K562 (cell line): ENCODE measurements around the gene ADAMTS20. TPM values are rescaled to one million over a fixed set of nuclear protein-coding genes. Genes with fewer than 3 reads are reported as not detected.

Experiments used
- ATAC-seq: fragments of 200-7000 bp; cut with Tn5 transposase; 3 replicates; pipeline ENCODE4 v1.9.1; 2020; ENCODE audit warnings: moderate library complexity
- BruUV-seq: library from RNA; stranded (reverse); fragments of 400-500 nt; replicated peaks from 2 replicates; lab custom pipeline; 2021; lab: Mats Ljungman, UMichigan
- CTCF ChIA-PET: fragments of 300-600 bp; formaldehyde crosslinking; extraction: SDS; loops from one replicate; lab custom pipeline; 2021; ENCODE audit warnings: low intra/inter-chr PET ratio; lab: Yijun Ruan, JAX
- POLR2A ChIA-PET: fragments of 300-600, 350-650 bp; sonication (Branson Sonifier 250); formaldehyde crosslinking; extraction: SDS; loops from one replicate; lab custom pipeline; 2021; ENCODE audit warnings: antibody characterized with exemption, inconsistent platforms; lab: Yijun Ruan, JAX
- DNase-seq, 4 experiments: peaks; one replicate each; pipeline versions ENCODE4 v3.0.0 to v3.0.0-alpha.2; 2011 to 2018; ENCODE audit warnings: low spot score in 3 of 4, mixed read lengths in 3 of 4; ENCODE audit errors: extremely low read depth in 1 of 4
- FAIRE-seq: peaks from 2 replicates; lab custom pipeline; 2011; peaks lifted over from hg19 to GRCh38; lab: Jason Lieb, UNC
- H2AFZ ChIP-seq: 2 replicates; pipeline ENCODE4 v1.6.0; 2011; ENCODE audit warnings: low read depth, low read length, control low read depth, inconsistent platforms
- H3K27ac ChIP-seq: fragments of 200-600 bp; 3 replicates; pipeline ENCODE4 v1.8.0; 2011; ENCODE audit warnings: low read depth, mild to moderate bottlenecking, control low read depth, inconsistent platforms, low read length, moderate library complexity, mixed read lengths; ENCODE audit errors: extremely low read depth
- H3K27me3 ChIP-seq, 2 experiments: fragments of 300-600 bp in 1 of 2; 2 replicates in 1 of 2; 3 replicates in 1 of 2; pipeline versions ENCODE4 v1.6.0 to v1.8.0; 2011; ENCODE audit warnings: inconsistent platforms in 2 of 2, low read length in 2 of 2, mild to moderate bottlenecking in 1 of 2, mixed read lengths in 1 of 2, moderate library complexity in 1 of 2; ENCODE audit not compliant: control insufficient read depth in 2 of 2, insufficient read depth in 2 of 2
- H3K36me3 ChIP-seq: fragments of 300-600 bp; 3 replicates; pipeline ENCODE4 v1.8.0; 2011; ENCODE audit warnings: mild to moderate bottlenecking, low read length, inconsistent platforms; ENCODE audit not compliant: control insufficient read depth, insufficient read depth
- H3K4me1 ChIP-seq, 2 experiments: fragments of 200-600 bp in 1 of 2; replicated peaks in 1 of 2; 2 replicates in 1 of 2; 3 replicates in 1 of 2; pipeline versions ENCODE4 v1.5.1 to v1.8.0; 2011; ENCODE audit warnings: inconsistent platforms in 2 of 2, low read length in 2 of 2, mild to moderate bottlenecking in 1 of 2, mixed read lengths in 1 of 2, moderate library complexity in 1 of 2; ENCODE audit not compliant: control insufficient read depth in 2 of 2, insufficient read depth in 2 of 2
- H3K4me2 ChIP-seq: 2 replicates; pipeline ENCODE4 v1.6.1; 2011; ENCODE audit warnings: low read length, control low read depth, inconsistent platforms, mixed read lengths; ENCODE audit not compliant: insufficient read depth
- H3K4me3 ChIP-seq: fragments of 200-600 bp; sonication (generic), shearing (Covaris generic); 2 replicates; pipeline ENCODE4 v1.5.1; 2016; ENCODE audit warnings: control low read depth, inconsistent platforms
- H3K79me2 ChIP-seq: fragments of 200-600 bp; 3 replicates; pipeline ENCODE4 v1.8.0; 2011; ENCODE audit warnings: low read length, inconsistent platforms; ENCODE audit not compliant: control insufficient read depth, insufficient read depth
- H3K9ac ChIP-seq, 2 experiments: 2 replicates each; pipeline versions ENCODE4 v1.6.0 to v1.6.1; 2011; ENCODE audit warnings: low read depth in 2 of 2, low read length in 2 of 2, control low read depth in 1 of 2, inconsistent platforms in 1 of 2, mild to moderate bottlenecking in 1 of 2, mixed read lengths in 1 of 2; ENCODE audit not compliant: insufficient read depth in 1 of 2
- H3K9me1 ChIP-seq: one replicate; pipeline ENCODE4 v1.6.0; 2011; ENCODE audit warnings: inconsistent platforms, mild to moderate bottlenecking, low read length, moderate library complexity; ENCODE audit not compliant: control insufficient read depth, insufficient read depth
- H3K9me3 ChIP-seq: replicated peaks from 2 replicates; pipeline ENCODE4 v1.5.1; 2011; ENCODE audit warnings: low read depth, low read length, inconsistent platforms; ENCODE audit not compliant: control insufficient read depth, insufficient read depth
- H4K20me1 ChIP-seq: replicated peaks from 2 replicates; pipeline ENCODE4 v1.6.1; 2011; ENCODE audit warnings: low read length, inconsistent platforms, mixed read lengths; ENCODE audit not compliant: control insufficient read depth, insufficient read depth
- CCNT2 ChIP-seq: IDR thresholded peaks from 2 replicates; pipeline ENCODE4 v1.6.1; 2011; ENCODE audit warnings: borderline replicate concordance, low read depth, mild to moderate bottlenecking, moderate library complexity, mixed read lengths, low read length; ENCODE audit not compliant: insufficient read length; ENCODE audit errors: extremely low read depth
- IRF9 ChIP-seq: fragments of 450-650 bp; IDR thresholded peaks from 2 replicates; pipeline ENCODE4 v1.6.1; 2016; ENCODE audit warnings: missing biosample characterization, missing genetic modification characterization
- NFIC ChIP-seq: fragments of 450-650 bp; IDR thresholded peaks from 2 replicates; pipeline ENCODE4 v1.6.1; 2017; ENCODE audit warnings: mild to moderate bottlenecking, inconsistent platforms
- ZNF695 ChIP-seq: fragments of 450-650 bp; formaldehyde crosslinking; IDR thresholded peaks from 2 replicates; pipeline ENCODE4 v1.4.0; 2020; ENCODE audit warnings: mild to moderate bottlenecking, moderate library complexity
- WGBS: fragments of 100-300 bp; shearing (Covaris generic); methylation state at CpG from one replicate; pipeline ENCODE4 v1.1.6; 2016; ENCODE audit warnings: low coverage, mixed read lengths; ENCODE audit not compliant: insufficient coverage; ENCODE audit errors: missing lambda C conversion rate; 5-methylcytosine and 5-hydroxymethylcytosine counted together
- in situ Hi-C: fragments of 300-500 bp; cut with MboI; formaldehyde crosslinking; loops from 4 replicates; pipeline ENCODE4 v1.15.0; 2018; ENCODE audit warnings: inconsistent platforms, mixed read lengths
- intact Hi-C: fragments of 100-400 bp; cut with micrococcal nuclease; formaldehyde crosslinking; loops from 2 replicates; pipeline ENCODE4 v1.14.2; 2022
- polyA plus RNA-seq, 8 experiments: library from polyadenylated mRNA; depleted of rRNA in 4 of 8; stranded (reverse) in 5 of 8; unstranded in 3 of 8; fragments of >200 nt; fragmentation: Nextera tagmentation in 2 of 8; fragmentation: Illumina TruSeq in 1 of 8; extraction: Ambion mirVana in 2 of 8; extraction: Trizol in 1 of 8; gene quantifications; 2 replicates each; pipeline versions ENCODE4 v1.2.1 to v1.2.3, GENCODE V29; 2011 to 2014; ENCODE audit warnings: inconsistent platforms in 1 of 8, missing spikeins in 1 of 8
- total RNA-seq, 7 experiments: library from RNA; depleted of rRNA in 6 of 7; stranded (reverse); fragments of >200 nt in 6 of 7; fragmentation: Illumina TruSeq in 2 of 7; extraction: Trizol in 2 of 7; gene quantifications; 2 replicates each; pipeline versions ENCODE4 v1.2.1 to v1.2.3, GENCODE V29; 2011 to 2021; ENCODE audit warnings: low replicate concordance in 1 of 7
- TF ChIP-seq, protein P1 (sequence below): conservative IDR thresholded peaks from 2 replicates; pipeline ENCODE4 v1.6.1; 2011; ENCODE audit warnings: low read depth, mild to moderate bottlenecking, low read length; ENCODE audit not compliant: control insufficient read depth

Gene ADAMTS20
- total and polyA plus RNA-seq, 9 of the 15 experiments (the other 6 are each of a cell fraction or from before 2014, with no cell fraction given), result 0.01 to 0.84 (median 0.07) TPM; not detected in 2

DNA sequence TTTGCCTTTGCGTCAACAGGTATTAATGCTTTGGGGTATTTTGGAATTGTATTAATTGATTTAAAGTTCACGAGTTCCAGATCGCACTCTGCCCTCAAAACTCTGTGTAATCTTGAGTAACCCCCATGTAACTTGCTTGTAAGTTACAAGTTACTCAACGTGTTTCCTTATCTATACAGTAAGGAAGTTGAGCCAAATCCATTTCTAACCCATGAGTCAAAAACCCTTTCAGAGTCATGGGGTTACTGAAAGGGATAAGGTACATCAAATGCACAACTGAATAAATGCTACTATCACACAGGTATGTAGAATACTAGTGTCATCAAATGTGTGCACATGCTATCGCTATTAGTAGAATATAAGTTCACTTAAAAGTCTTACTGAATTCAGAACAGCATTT is 28.6 kb upstream of the ADAMTS20 start:
- no TSS peak for BruUV-seq
- H3K4me1 ChIP-seq, result no peaks in the 10 kb centered on the region
- no peak overlapping the region for H3K27ac ChIP-seq
- H3K4me3 ChIP-seq, result no peak overlapping the region
- H3K9me3 ChIP-seq, result no peaks in the 10 kb centered on the region
- TF ChIP-seq IRF9, result no peak
- H3K9me1 ChIP-seq, result no peaks in the 10 kb centered on the region
- FAIRE-seq (no peak), ATAC-seq (no peak), DNase-seq (no peak)
- in situ Hi-C loops, result no loop called here
- H3K79me2 ChIP-seq, result no peaks in the 10 kb centered on the region
- POLR2A ChIA-PET, result no interaction called here
- no peak overlapping the region for H3K4me2 ChIP-seq
- no peak overlapping the region for H2AFZ ChIP-seq
- H4K20me1 ChIP-seq, result no peaks in the 10 kb centered on the region; the same call in 1 of the 2 replicates
- WGBS, result 0% methylated on average over 5 of the region's 5 CpGs
- no peaks in the 10 kb centered on the region for H3K36me3 ChIP-seq
- intact Hi-C loops, result no loop called here
- CTCF ChIA-PET, result no interaction called here
- H3K9ac ChIP-seq, result no peak overlapping the region
- no peaks in the 10 kb centered on the region for H3K27me3 ChIP-seq

DNA sequence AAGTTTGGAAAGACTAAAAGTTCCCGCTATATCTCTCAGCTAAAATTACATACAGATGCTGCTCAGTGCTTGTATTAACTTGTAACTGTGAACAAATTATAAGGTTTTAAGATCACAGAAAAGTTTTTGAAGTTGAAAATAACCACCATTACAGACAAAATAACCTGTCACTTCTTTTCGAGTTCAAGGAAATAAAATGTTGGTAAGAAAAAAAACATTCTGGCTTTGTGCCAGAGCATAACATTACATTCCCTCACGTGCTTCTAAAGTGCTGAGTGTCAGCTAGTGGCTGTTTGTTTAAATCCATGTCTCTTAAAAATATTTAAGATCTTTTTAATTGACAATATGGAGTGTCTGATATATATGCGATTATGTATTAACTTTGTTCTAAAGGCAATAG is 27.2 kb upstream of the ADAMTS20 start:
- no TSS peak for BruUV-seq
- no peak overlapping the region for H3K4me3 ChIP-seq
- no peaks in the 10 kb centered on the region for H3K36me3 ChIP-seq
- in situ Hi-C loops, result no loop called here
- H2AFZ ChIP-seq, result no peak overlapping the region
- ChIA-PET CTCF (no interaction called here), POLR2A (no interaction called here)
- H3K9ac ChIP-seq, result no peak overlapping the region
- 0% methylated on average over 4 of the region's 4 CpGs for WGBS
- TF ChIP-seq ZNF695 (CRISPR knock-in tag), result no peak
- peak; percentile 59; the same call in 1 of the 2 replicates for TF ChIP-seq NFIC
- TF ChIP-seq CCNT2, result no peak
- TF ChIP-seq, protein P1, sequence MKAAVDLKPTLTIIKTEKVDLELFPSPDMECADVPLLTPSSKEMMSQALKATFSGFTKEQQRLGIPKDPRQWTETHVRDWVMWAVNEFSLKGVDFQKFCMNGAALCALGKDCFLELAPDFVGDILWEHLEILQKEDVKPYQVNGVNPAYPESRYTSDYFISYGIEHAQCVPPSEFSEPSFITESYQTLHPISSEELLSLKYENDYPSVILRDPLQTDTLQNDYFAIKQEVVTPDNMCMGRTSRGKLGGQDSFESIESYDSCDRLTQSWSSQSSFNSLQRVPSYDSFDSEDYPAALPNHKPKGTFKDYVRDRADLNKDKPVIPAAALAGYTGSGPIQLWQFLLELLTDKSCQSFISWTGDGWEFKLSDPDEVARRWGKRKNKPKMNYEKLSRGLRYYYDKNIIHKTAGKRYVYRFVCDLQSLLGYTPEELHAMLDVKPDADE, result no peak
- no peaks in the 10 kb centered on the region for H3K4me1 ChIP-seq
- no peak overlapping the region for H3K27ac ChIP-seq
- intact Hi-C loops, result no loop called here
- no peak for ATAC-seq
- H3K4me2 ChIP-seq, result no peak overlapping the region
- no peaks in the 10 kb centered on the region for H3K9me1 ChIP-seq
- FAIRE-seq, result no peak
- DNase-seq, result no peak
- no peaks in the 10 kb centered on the region for H3K27me3 ChIP-seq
- no peaks in the 10 kb centered on the region for H3K9me3 ChIP-seq
- H4K20me1 ChIP-seq, result no peaks in the 10 kb centered on the region; the same call in 1 of the 2 replicates
- H3K79me2 ChIP-seq, result no peaks in the 10 kb centered on the region
